Measurements from ENCODE around the gene CXCR2. TPM values are rescaled to one million over a fixed set of nuclear protein-coding genes. Genes with fewer than 3 reads are reported as not detected.

The CXCR2 gene
- total and polyA plus RNA-seq, 2 experiments from 2014 or later = 0.52 to 1.6 TPM

Other genes with a start within 250 kb of the CXCR2 start
- gene TNS1, start 123.0 kb upstream of the CXCR2 start, total RNA-seq (2014; rRNA removed; shearing (Covaris generic)) = 5.7 and 7.4 TPM in 2 replicates
- gene TNS1, start 123.0 kb upstream of the CXCR2 start, polyA plus RNA-seq (2016; fragmentation: Nextera tagmentation; extraction: Ambion mirVana) = 1.3 and 2.0 TPM in 2 replicates
- gene RUFY4, start 56.8 kb upstream of the CXCR2 start, total RNA-seq (2014; rRNA removed; shearing (Covaris generic)) = 0.04 TPM in 1 of 2 replicates, not detected in the other
- 0.27 and 0.89 TPM in 2 replicates for gene RUFY4, start 56.8 kb upstream of the CXCR2 start, polyA plus RNA-seq (2016; fragmentation: Nextera tagmentation; extraction: Ambion mirVana)
- not detected in 2 replicates for gene CXCR1, start 40.9 kb downstream of the CXCR2 start, total RNA-seq (2014; rRNA removed; shearing (Covaris generic))
- gene CXCR1, start 40.9 kb downstream of the CXCR2 start, polyA plus RNA-seq (2016; fragmentation: Nextera tagmentation; extraction: Ambion mirVana) = not detected in 2 replicates
- gene ARPC2, start 91.2 kb downstream of the CXCR2 start, total RNA-seq (2014; rRNA removed; shearing (Covaris generic)) = 195 and 217 TPM in 2 replicates
- 242 and 271 TPM in 2 replicates for gene ARPC2, start 91.2 kb downstream of the CXCR2 start, polyA plus RNA-seq (2016; fragmentation: Nextera tagmentation; extraction: Ambion mirVana)
- gene GPBAR1, start 135.0 kb downstream of the CXCR2 start, total RNA-seq (2014; rRNA removed; shearing (Covaris generic)) = 1.6 TPM in 1 of 2 replicates, not detected in the other
- gene GPBAR1, start 135.0 kb downstream of the CXCR2 start, polyA plus RNA-seq (2016; fragmentation: Nextera tagmentation; extraction: Ambion mirVana) = 0.37 and 0.44 TPM in 2 replicates
- gene AAMP, start 144.1 kb downstream of the CXCR2 start, total RNA-seq (2014; rRNA removed; shearing (Covaris generic)) = 157 and 203 TPM in 2 replicates
- gene AAMP, start 144.1 kb downstream of the CXCR2 start, polyA plus RNA-seq (2016; fragmentation: Nextera tagmentation; extraction: Ambion mirVana) = 77.8 and 90.8 TPM in 2 replicates
- 28.2 and 36.0 TPM in 2 replicates for gene PNKD, start 144.5 kb downstream of the CXCR2 start, total RNA-seq (2014; rRNA removed; shearing (Covaris generic))
- 77.7 and 83.3 TPM in 2 replicates for gene PNKD, start 144.5 kb downstream of the CXCR2 start, polyA plus RNA-seq (2016; fragmentation: Nextera tagmentation; extraction: Ambion mirVana)
- gene TMBIM1, start 166.5 kb downstream of the CXCR2 start, total RNA-seq (2014; rRNA removed; shearing (Covaris generic)) = 16.5 and 20.8 TPM in 2 replicates
- gene TMBIM1, start 166.5 kb downstream of the CXCR2 start, polyA plus RNA-seq (2016; fragmentation: Nextera tagmentation; extraction: Ambion mirVana) = 9.5 and 12.0 TPM in 2 replicates
- not detected in 2 replicates for gene CATIP, start 230.8 kb downstream of the CXCR2 start, total RNA-seq (2014; rRNA removed; shearing (Covaris generic))
- 0.15 and 0.23 TPM in 2 replicates for gene CATIP, start 230.8 kb downstream of the CXCR2 start, polyA plus RNA-seq (2016; fragmentation: Nextera tagmentation; extraction: Ambion mirVana)

Measured in GM23338 (cell line).